Measurements from ENCODE around the gene CREBBP.

The CREBBP gene

DNA sequence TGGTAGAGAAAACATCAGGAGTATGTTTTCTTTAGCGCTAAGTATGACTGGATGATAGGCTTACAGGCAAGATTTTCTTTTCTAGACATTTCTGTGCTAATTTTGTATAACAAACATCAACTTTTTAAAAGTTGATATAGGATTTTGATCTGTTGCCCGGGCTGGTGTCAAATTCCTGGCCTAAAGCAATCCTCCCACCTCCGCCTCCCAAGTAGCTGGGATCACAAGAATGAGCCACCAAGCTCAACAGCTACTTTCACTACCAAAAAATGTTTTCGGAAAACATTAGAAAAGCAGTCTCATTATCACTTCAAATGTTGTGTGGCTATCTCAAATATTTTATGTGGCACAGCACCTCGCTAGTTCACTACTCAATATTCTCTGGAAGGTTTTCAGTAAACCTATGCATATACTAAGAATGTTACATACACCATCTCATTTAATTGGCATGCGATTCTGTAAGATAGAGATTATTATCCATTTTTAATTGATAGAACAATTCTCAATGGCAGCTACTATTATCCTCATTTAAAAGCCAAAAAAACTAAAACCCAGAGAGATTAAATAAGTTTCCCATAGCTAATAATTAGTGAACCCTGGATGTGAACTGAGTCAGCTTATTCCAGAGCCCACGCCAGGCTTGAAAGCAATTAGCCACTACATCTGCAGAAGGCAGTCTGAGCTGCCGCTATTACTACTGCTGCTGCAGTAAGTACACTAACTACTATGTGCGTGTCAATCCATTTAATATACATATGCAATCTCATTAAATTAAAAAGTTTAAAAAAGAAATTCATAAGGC lies 41.7 kb downstream of the CREBBP start:
- peaks cover 4% of the 10 kb centered on the region; the same call in 1 of the 2 replicates for H3K36me3 ChIP-seq (ENCODE audit: low read depth)
- TF ChIP-seq, protein P1, sequence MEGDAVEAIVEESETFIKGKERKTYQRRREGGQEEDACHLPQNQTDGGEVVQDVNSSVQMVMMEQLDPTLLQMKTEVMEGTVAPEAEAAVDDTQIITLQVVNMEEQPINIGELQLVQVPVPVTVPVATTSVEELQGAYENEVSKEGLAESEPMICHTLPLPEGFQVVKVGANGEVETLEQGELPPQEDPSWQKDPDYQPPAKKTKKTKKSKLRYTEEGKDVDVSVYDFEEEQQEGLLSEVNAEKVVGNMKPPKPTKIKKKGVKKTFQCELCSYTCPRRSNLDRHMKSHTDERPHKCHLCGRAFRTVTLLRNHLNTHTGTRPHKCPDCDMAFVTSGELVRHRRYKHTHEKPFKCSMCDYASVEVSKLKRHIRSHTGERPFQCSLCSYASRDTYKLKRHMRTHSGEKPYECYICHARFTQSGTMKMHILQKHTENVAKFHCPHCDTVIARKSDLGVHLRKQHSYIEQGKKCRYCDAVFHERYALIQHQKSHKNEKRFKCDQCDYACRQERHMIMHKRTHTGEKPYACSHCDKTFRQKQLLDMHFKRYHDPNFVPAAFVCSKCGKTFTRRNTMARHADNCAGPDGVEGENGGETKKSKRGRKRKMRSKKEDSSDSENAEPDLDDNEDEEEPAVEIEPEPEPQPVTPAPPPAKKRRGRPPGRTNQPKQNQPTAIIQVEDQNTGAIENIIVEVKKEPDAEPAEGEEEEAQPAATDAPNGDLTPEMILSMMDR (IDR thresholded peaks at IDR 0.05; ENCODE audit: poor library complexity, severe bottlenecking): no peak
- H3K4me3 ChIP-seq (ENCODE audit: severe bottlenecking): no peak overlapping the region
- peak overlapping the region; percentile 26 for H3K27ac ChIP-seq (ENCODE audit: poor library complexity, severe bottlenecking)
- ATAC-seq (ENCODE audit: low read depth): no peak
- DNase-seq (ENCODE audit: low spot score): no peak
- no peaks in the 10 kb centered on the region for H3K27me3 ChIP-seq (ENCODE audit: insufficient read depth, poor library complexity, severe bottlenecking)
- H3K4me1 ChIP-seq (ENCODE audit: insufficient read depth, poor library complexity, severe bottlenecking): peaks cover 26% of the 10 kb centered on the region
- H3K9me3 ChIP-seq (ENCODE audit: severe bottlenecking): no peaks in the 10 kb centered on the region

DNA sequence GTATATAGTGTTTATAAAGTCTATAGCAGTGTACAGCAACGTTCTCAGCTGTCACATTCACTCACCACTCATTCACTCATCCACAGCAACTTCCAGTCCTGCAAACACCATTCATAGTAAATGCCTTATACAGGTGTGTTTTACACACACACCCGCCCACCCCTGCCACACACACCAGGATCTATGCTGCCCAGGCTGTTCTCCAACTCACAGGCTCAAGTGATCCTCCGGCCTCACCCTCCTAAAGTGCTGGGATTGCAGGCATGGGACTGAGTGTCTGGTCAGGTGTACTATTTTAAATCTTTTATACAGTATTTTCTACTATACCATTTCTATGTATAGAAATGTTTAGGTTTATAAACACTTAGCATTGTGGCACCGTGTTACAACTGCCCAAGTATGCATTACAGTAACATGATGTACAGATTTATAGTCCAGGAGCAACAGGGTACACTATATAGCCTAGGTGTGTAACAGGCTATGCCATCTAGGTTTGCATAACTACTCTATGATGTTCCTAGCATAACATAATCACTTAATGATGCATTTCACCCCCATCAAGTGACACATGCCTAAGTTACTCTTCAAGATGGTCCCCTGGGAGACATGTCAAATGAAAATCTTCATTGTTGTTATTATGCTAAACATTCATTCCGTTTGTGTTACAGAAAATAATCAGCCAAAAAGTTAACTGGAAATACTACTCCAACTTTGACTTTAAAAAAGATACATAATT lies 42.5 kb downstream of the CREBBP start:
- Histone ChIP-seq H3K27ac (ENCODE audit: poor library complexity, severe bottlenecking) (peak overlapping the region; percentile 26), H3K4me1 (ENCODE audit: insufficient read depth, poor library complexity, severe bottlenecking) (peaks cover 26% of the 10 kb centered on the region), H3K36me3 (ENCODE audit: low read depth) (peaks cover 4% of the 10 kb centered on the region; the same call in 1 of the 2 replicates), H3K4me3 (ENCODE audit: severe bottlenecking) (no peak overlapping the region), H3K9me3 (ENCODE audit: severe bottlenecking) (peaks cover 3% of the 10 kb centered on the region), H3K27me3 (ENCODE audit: insufficient read depth, poor library complexity, severe bottlenecking) (no peaks in the 10 kb centered on the region)
- TF ChIP-seq, protein P1 (IDR thresholded peaks at IDR 0.05; ENCODE audit: poor library complexity, severe bottlenecking): no peak
- DNase-seq (ENCODE audit: low spot score) (no peak), ATAC-seq (ENCODE audit: low read depth) (no peak)

DNA sequence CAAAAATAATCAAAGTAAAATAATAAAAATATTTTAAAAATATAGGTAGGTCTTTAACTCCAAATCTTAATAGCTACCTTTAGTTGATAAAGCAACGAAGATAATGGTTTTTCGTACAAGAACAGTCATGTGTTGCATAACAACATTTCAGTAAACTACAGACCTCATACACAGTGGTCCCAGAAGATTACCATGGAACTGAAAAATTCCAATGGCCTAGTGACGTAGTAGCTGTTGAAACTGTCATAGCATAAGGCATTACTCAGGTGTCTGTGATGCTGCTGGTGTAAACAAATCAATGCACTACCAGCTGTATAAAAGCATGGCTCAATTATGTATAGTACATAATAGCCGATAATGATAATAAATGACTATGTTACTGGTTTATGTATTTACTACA lies 43.9 kb downstream of the CREBBP start:
- H3K27me3 ChIP-seq (ENCODE audit: insufficient read depth, poor library complexity, severe bottlenecking): no peaks in the 10 kb centered on the region
- peaks cover 8% of the 10 kb centered on the region for H3K36me3 ChIP-seq (ENCODE audit: low read depth)
- peaks cover 20% of the 10 kb centered on the region for H3K4me1 ChIP-seq (ENCODE audit: insufficient read depth, poor library complexity, severe bottlenecking)
- TF ChIP-seq, protein P1 (IDR thresholded peaks at IDR 0.05; ENCODE audit: poor library complexity, severe bottlenecking): no peak
- H3K27ac ChIP-seq (ENCODE audit: poor library complexity, severe bottlenecking): no peak overlapping the region
- ATAC-seq (ENCODE audit: low read depth) (no peak), DNase-seq (ENCODE audit: low spot score) (no peak)
- no peak overlapping the region for H3K4me3 ChIP-seq (ENCODE audit: severe bottlenecking)
- H3K9me3 ChIP-seq (ENCODE audit: severe bottlenecking): peaks cover 5% of the 10 kb centered on the region

DNA sequence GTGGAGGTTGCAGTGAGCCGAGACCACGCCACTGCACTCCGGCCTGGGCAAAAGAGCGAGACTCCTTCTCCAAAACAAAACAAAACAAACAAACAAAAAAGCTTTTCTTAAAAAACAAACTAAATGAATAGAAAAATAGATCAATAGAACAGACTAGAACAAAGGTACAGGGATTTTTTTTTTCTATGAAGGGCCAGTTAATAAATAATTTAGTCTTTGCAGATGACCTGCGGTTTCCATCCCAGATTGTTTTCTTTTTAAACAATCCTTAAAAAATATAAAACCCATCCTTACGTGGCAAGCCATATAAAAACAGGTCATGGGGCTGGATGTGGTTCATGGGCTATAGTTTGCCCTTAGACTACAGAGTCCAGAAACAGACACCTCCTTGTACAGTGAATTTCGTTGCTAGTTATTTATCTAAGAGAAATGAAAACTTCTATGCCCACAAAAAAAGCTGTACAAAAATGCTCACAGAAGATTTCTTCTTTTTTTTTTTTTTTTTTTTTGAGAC lies 45.4 kb downstream of the CREBBP start:
- H3K36me3 ChIP-seq (ENCODE audit: low read depth): peaks cover 10% of the 10 kb centered on the region
- H3K27ac ChIP-seq (ENCODE audit: poor library complexity, severe bottlenecking): no peak overlapping the region
- ATAC-seq (ENCODE audit: low read depth): no peak

More for the DNA sequence above, 45.4 kb downstream of the CREBBP start:
- H3K4me1 ChIP-seq (ENCODE audit: insufficient read depth, poor library complexity, severe bottlenecking): peaks cover 17% of the 10 kb centered on the region
- TF ChIP-seq, protein P1 (IDR thresholded peaks at IDR 0.05; ENCODE audit: poor library complexity, severe bottlenecking): no peak
- no peak overlapping the region for H3K4me3 ChIP-seq (ENCODE audit: severe bottlenecking)
- H3K27me3 ChIP-seq (ENCODE audit: insufficient read depth, poor library complexity, severe bottlenecking): no peaks in the 10 kb centered on the region
- DNase-seq (ENCODE audit: low spot score): no peak
- peaks cover 5% of the 10 kb centered on the region for H3K9me3 ChIP-seq (ENCODE audit: severe bottlenecking)

Measured in RWPE2 (cell line).